Tibial nerve (tissue), 4 donors: ENCODE measurements around the gene BTBD3.

Experiments
- CTCF ChIP-seq, 5 experiments: fragments of 200-600 bp in 3 of 5; fragments of 450-650 bp in 2 of 5; sonication (generic) in 3 of 5; IDR thresholded peaks; one replicate each; pipeline ENCODE4 v1.5.1; 2016 to 2019; ENCODE audit warnings: antibody characterized with exemption in 5 of 5, mild to moderate bottlenecking in 3 of 5, moderate library complexity in 2 of 5
- EP300 ChIP-seq, 2 donors: sonication (generic); formaldehyde crosslinking; IDR thresholded peaks; one replicate each; pipeline ENCODE4 v1.6.1; 2017; ENCODE audit warnings: antibody characterized with exemption in 2 of 2, mild to moderate bottlenecking in 1 of 2
- POLR2A ChIP-seq, 2 donors: fragments of 450-650 bp; IDR thresholded peaks; one replicate each; pipeline ENCODE4 v1.6.1; 2017; ENCODE audit warnings: antibody characterized with exemption in 2 of 2, mild to moderate bottlenecking in 2 of 2, moderate library complexity in 2 of 2

GRCh38 chr20:11965602-11966001 is 47.9 kb downstream of the BTBD3 start:
- TF ChIP-seq CTCF (IDR thresholded peaks at IDR 0.05) (no peak), POLR2A (IDR thresholded peaks at IDR 0.05) (no peak), EP300 (IDR thresholded peaks at IDR 0.05) (no peak)
